Colonic mucosa (tissue), 4 donors: ENCODE measurements around the gene CYP2W1. TPM values are rescaled to one million over a fixed set of nuclear protein-coding genes. Genes with fewer than 3 reads are reported as not detected.

Experiments used
- DNase-seq: peaks from one replicate; pipeline ENCODE4 v3.0.0-alpha.2; 2020
- H3K27ac ChIP-seq: fragments of 200-600 bp; one replicate; pipeline ENCODE4 v1.8.0; 2021
- H3K27me3 ChIP-seq: fragments of 200-600 bp; one replicate; pipeline ENCODE4 v1.8.0; 2021
- H3K36me3 ChIP-seq: fragments of 200-600 bp; one replicate; pipeline ENCODE4 v1.8.0; 2021
- H3K4me1 ChIP-seq: fragments of 200-600 bp; one replicate; pipeline ENCODE4 v1.8.0; 2021; ENCODE audit warnings: mild to moderate bottlenecking
- H3K4me3 ChIP-seq: fragments of 200-600 bp; one replicate; pipeline ENCODE4 v1.8.0; 2021
- H3K9ac ChIP-seq, 2 donors: one replicate each; pipeline ENCODE4 v1.7.0; 2013; ENCODE audit warnings: control low read depth in 2 of 2, low read depth in 2 of 2, low read length in 2 of 2
- H3K9me3 ChIP-seq: fragments of 200-600 bp; one replicate; pipeline ENCODE4 v1.8.0; 2021
- CTCF ChIP-seq: fragments of 200-600 bp; IDR thresholded peaks from one replicate; pipeline ENCODE4 v1.8.0; 2022; ENCODE audit warnings: antibody characterized with exemption, mild to moderate bottlenecking
- intact Hi-C: fragments of 100-400 bp; cut with DNase I; formaldehyde crosslinking; loops from one replicate; pipeline ENCODE4 v1.14.1; 2022
- total RNA-seq, 2 donors: library from RNA; stranded (reverse); fragmentation: NEBNext Ultra II Directional in 1 of 2; extraction: Animal tissue kit (Norgen Biotek cat#: 25700) in 1 of 2; gene quantifications; one replicate each; pipeline ENCODE4 v1.2.1, GENCODE V29; 2021
- donor health status: healthy.
- donor health status: DM: no; HTN: no; CAD: no.
- donor health status: DM: no; HTN: no; CAD: no.

Gene CYP2W1
- total RNA-seq, 2 donors from 2014 or later, result 2.7 to 4.5 TPM

GRCh38 chr7:990933-991728, 8.2 kb downstream of the CYP2W1 start:
- no peak overlapping the region for H3K27ac ChIP-seq
- no peak for DNase-seq
- H3K4me3 ChIP-seq, result no peak overlapping the region
- intact Hi-C loops, result loop anchor here (5.0 kb wide), 1 partner anchor 186 kb away; no protein-coding TSS in a partner anchor
- no peak overlapping the region for H3K9ac ChIP-seq
- no peaks in the 10 kb centered on the region for H3K9me3 ChIP-seq
- no peaks in the 10 kb centered on the region for H3K27me3 ChIP-seq
- no peaks in the 10 kb centered on the region for H3K36me3 ChIP-seq
- TF ChIP-seq CTCF, result no peak
- H3K4me1 ChIP-seq, result peaks cover 6% of the 10 kb centered on the region

GRCh38 chr7:991729-992656, 9.0 kb downstream of the CYP2W1 start:
- no peak for TF ChIP-seq CTCF
- no peaks in the 10 kb centered on the region for H3K36me3 ChIP-seq
- no peaks in the 10 kb centered on the region for H3K9me3 ChIP-seq
- no peak overlapping the region for H3K4me3 ChIP-seq
- peaks cover 6% of the 10 kb centered on the region for H3K4me1 ChIP-seq
- H3K27me3 ChIP-seq, result no peaks in the 10 kb centered on the region
- H3K27ac ChIP-seq, result no peak overlapping the region
- H3K9ac ChIP-seq, result no peak overlapping the region
- intact Hi-C loops, result loop anchor here (2.0 to 5.0 kb wide), 2 partner anchors 73 to 185 kb away; no protein-coding TSS in a partner anchor
- no peak for DNase-seq

- intact Hi-C loops, result loop anchor here (2.0 to 5.0 kb wide), 2 partner anchors 72 to 184 kb away; no protein-coding TSS in a partner anchor
- TF ChIP-seq CTCF, result peak; percentile 99
Measured at GRCh38 chr7:992709-993607, 10.0 kb downstream of the CYP2W1 start.

GRCh38 chr7:994592-995308, 11.8 kb downstream of the CYP2W1 start:
- intact Hi-C loops, result loop anchor here (5.0 kb wide), 1 partner anchor 183 kb away; no protein-coding TSS in a partner anchor
- no peak overlapping the region for H3K9ac ChIP-seq
- H3K4me1 ChIP-seq, result no peaks in the 10 kb centered on the region
- H3K9me3 ChIP-seq, result no peaks in the 10 kb centered on the region
- no peak overlapping the region for H3K4me3 ChIP-seq
- TF ChIP-seq CTCF, result no peak
- DNase-seq, result no peak
- no peak overlapping the region for H3K27ac ChIP-seq
- no peaks in the 10 kb centered on the region for H3K36me3 ChIP-seq
- H3K27me3 ChIP-seq, result no peaks in the 10 kb centered on the region

More at GRCh38 chr7:992709-993607, 10.0 kb downstream of the CYP2W1 start:
- H3K9me3 ChIP-seq, result no peaks in the 10 kb centered on the region
- no peak overlapping the region for H3K27ac ChIP-seq
- H3K36me3 ChIP-seq, result no peaks in the 10 kb centered on the region
- peak; percentile 99 for DNase-seq
- no peak overlapping the region for H3K4me3 ChIP-seq
- no peak overlapping the region for H3K9ac ChIP-seq
- H3K4me1 ChIP-seq, result peaks cover 6% of the 10 kb centered on the region
- no peaks in the 10 kb centered on the region for H3K27me3 ChIP-seq
